MCF 10A (cell line): Measurements from ENCODE around the gene RELL1. TPM values are rescaled to one million over a fixed set of nuclear protein-coding genes. Genes with fewer than 3 reads are reported as not detected.

Experiments
- BruUV-seq: library from RNA; stranded (reverse); fragments of 400-500 nt; replicated peaks from 2 replicates; lab custom pipeline; 2021; lab: Mats Ljungman, UMichigan
- CTCF ChIA-PET: fragments of 300-600 bp; sonication (Branson Sonifier 250); formaldehyde crosslinking; extraction: SDS; loops from one replicate; lab custom pipeline; 2021; ENCODE audit warnings: antibody characterized with exemption, inconsistent platforms; lab: Yijun Ruan, JAX
- POLR2A ChIA-PET: fragments of 300-600, 350-650 bp; sonication (Branson Sonifier 250); formaldehyde crosslinking; extraction: SDS; loops from one replicate; lab custom pipeline; 2020; ENCODE audit warnings: antibody characterized with exemption, inconsistent platforms; lab: Yijun Ruan, JAX
- DNase-seq: peaks from one replicate; pipeline ENCODE4 v3.0.0-alpha.2; 2018; ENCODE audit not compliant: unreplicated experiment
- H3K27ac Mint-ChIP-seq: one replicate; pipeline ENCODE4 v1.8.0; 2022; ENCODE audit warnings: mild to moderate bottlenecking, low read depth, mixed read lengths; ENCODE audit not compliant: unreplicated experiment
- H3K27me3 Mint-ChIP-seq: one replicate; pipeline ENCODE4 v1.8.0; 2022; ENCODE audit warnings: mixed read lengths; ENCODE audit not compliant: insufficient read depth, unreplicated experiment
- H3K36me3 Mint-ChIP-seq: one replicate; pipeline ENCODE4 v1.8.0; 2022; ENCODE audit warnings: mild to moderate bottlenecking, moderate library complexity, mixed read lengths; ENCODE audit not compliant: insufficient read depth, unreplicated experiment
- H3K4me1 Mint-ChIP-seq: one replicate; pipeline ENCODE4 v1.8.0; 2022; ENCODE audit warnings: mixed read lengths; ENCODE audit not compliant: insufficient read depth, unreplicated experiment
- H3K4me3 Mint-ChIP-seq: one replicate; pipeline ENCODE4 v1.8.0; 2022; ENCODE audit warnings: mild to moderate bottlenecking, moderate library complexity, mixed read lengths; ENCODE audit not compliant: unreplicated experiment
- H3K9me3 Mint-ChIP-seq: one replicate; pipeline ENCODE4 v1.8.0; 2022; ENCODE audit warnings: mixed read lengths; ENCODE audit not compliant: unreplicated experiment
- intact Hi-C: fragments of 100-400 bp; cut with micrococcal nuclease; formaldehyde crosslinking; loops from 2 replicates; pipeline ENCODE4 v1.14.1; 2022
- total RNA-seq: library from RNA; stranded (reverse); gene quantifications from 2 replicates; pipeline ENCODE4 v1.2.3, GENCODE V29; 2022
- TF ChIP-seq, protein P1 (sequence below): fragments of 200-600 bp; IDR thresholded peaks from one replicate; pipeline ENCODE4 v1.8.0; 2022; ENCODE audit warnings: antibody characterized with exemption, mild to moderate bottlenecking; ENCODE audit not compliant: unreplicated experiment

Gene RELL1
- total RNA-seq, 1 experiment from 2014 or later: 28.6 TPM

GRCh38 chr4:37664696-37665095, 21.5 kb downstream of the RELL1 start:
- intact Hi-C loops: loop anchor here (5.0 kb wide), 1 partner anchor 62 kb away; no protein-coding TSS in a partner anchor
- TF ChIP-seq, protein P1, sequence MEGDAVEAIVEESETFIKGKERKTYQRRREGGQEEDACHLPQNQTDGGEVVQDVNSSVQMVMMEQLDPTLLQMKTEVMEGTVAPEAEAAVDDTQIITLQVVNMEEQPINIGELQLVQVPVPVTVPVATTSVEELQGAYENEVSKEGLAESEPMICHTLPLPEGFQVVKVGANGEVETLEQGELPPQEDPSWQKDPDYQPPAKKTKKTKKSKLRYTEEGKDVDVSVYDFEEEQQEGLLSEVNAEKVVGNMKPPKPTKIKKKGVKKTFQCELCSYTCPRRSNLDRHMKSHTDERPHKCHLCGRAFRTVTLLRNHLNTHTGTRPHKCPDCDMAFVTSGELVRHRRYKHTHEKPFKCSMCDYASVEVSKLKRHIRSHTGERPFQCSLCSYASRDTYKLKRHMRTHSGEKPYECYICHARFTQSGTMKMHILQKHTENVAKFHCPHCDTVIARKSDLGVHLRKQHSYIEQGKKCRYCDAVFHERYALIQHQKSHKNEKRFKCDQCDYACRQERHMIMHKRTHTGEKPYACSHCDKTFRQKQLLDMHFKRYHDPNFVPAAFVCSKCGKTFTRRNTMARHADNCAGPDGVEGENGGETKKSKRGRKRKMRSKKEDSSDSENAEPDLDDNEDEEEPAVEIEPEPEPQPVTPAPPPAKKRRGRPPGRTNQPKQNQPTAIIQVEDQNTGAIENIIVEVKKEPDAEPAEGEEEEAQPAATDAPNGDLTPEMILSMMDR: no peak
- peaks cover 46% of the 10 kb centered on the region for H3K4me1 Mint-ChIP-seq
- H3K36me3 Mint-ChIP-seq: no peaks in the 10 kb centered on the region
- no peak overlapping the region for H3K4me3 Mint-ChIP-seq
- H3K27me3 Mint-ChIP-seq: no peaks in the 10 kb centered on the region
- no peaks in the 10 kb centered on the region for H3K9me3 Mint-ChIP-seq
- CTCF ChIA-PET: interaction anchor here (0.5 to 1.8 kb wide), 2 partner anchors 10 to 21 kb away, joined by 4 to 5 read pairs; no protein-coding TSS in a partner anchor
- POLR2A ChIA-PET: interaction anchor here (1.0 to 3.1 kb wide), 4 partner anchors 10 to 162 kb away, joined by 3 to 19 read pairs (median 6); no protein-coding TSS in a partner anchor
- no peak for DNase-seq
- BruUV-seq: no TSS peak
- peak overlapping the region; percentile 47 for H3K27ac Mint-ChIP-seq

DNA sequence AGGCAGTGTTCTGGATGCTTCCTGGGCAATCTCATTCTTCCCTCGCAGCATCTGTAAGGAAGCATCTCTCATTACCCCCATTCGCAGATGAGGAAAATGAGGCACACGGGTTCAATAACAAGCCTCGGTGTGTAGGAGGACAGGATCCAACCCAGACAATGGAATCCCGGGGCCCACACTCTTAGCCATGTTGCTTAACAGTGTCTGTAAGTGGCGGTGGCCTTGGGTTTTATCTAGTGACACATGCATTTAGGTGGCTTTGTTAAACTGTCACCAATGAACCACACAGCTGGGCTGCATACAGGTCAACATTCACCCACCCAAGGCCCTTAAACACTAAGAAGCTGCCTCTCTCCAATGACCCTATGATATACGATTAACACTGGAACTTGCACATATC, 22.6 kb downstream of the RELL1 start:
- Mint-ChIP-seq H3K4me1 (peaks cover 46% of the 10 kb centered on the region), H3K9me3 (no peaks in the 10 kb centered on the region), H3K27ac (no peak overlapping the region), H3K4me3 (no peak overlapping the region), H3K36me3 (no peaks in the 10 kb centered on the region), H3K27me3 (no peaks in the 10 kb centered on the region)
- no peak for DNase-seq
- intact Hi-C loops: no loop called here
- no TSS peak for BruUV-seq
- POLR2A ChIA-PET: interaction anchor here (1.0 to 1.5 kb wide), 2 partner anchors 12 to 15 kb away, joined by 4 to 7 read pairs; no protein-coding TSS in a partner anchor
- CTCF ChIA-PET: interaction anchor here (1.0 kb wide), 1 partner anchor 61 kb away, joined by 3 read pairs; no protein-coding TSS in a partner anchor
- TF ChIP-seq, protein P1: no peak

DNA sequence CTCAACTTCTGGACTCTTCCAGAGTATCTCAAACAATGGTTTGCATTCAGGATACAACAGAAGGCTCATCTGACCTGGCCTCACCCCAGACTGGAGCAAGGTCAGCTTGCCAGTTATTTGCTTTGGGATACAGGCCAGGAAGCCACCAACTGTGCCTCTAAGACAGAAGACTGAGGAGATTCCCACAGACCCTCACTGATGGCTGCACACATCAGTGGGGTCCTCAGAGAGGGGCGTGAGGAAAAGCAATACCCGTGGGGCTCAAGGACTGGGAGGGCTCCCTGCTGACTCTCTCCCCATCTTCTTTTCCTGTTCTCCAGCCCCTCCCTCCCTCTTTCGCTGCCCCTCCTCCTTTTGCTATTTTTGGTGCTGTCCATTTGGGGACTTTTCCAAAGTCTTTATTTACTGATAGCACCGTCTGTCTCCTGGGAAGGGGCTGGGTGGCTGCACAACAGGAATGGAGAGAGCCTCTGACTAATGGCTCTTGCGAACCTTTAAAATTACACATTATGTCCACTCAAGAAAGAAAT, 23.2 kb downstream of the RELL1 start:
- TF ChIP-seq, protein P1: no peak
- H3K27ac Mint-ChIP-seq: no peak overlapping the region
- POLR2A ChIA-PET: no interaction called here

GRCh38 chr4:37662251-37662650, 23.9 kb downstream of the RELL1 start:
- no TSS peak for BruUV-seq
- ChIA-PET CTCF (interaction anchor here (0.6 to 0.9 kb wide), 4 partner anchors 72 to 141 kb away, joined by 3 to 5 read pairs (median 4); no protein-coding TSS in a partner anchor), POLR2A (interaction anchor here (0.9 to 1.0 kb wide), 2 partner anchors 14 to 139 kb away, joined by 3 read pairs; no protein-coding TSS in a partner anchor)
- H3K36me3 Mint-ChIP-seq: no peaks in the 10 kb centered on the region
- no peak for DNase-seq
- TF ChIP-seq, protein P1: no peak
- intact Hi-C loops: no loop called here
- no peak overlapping the region for H3K4me3 Mint-ChIP-seq
- peaks cover 2% of the 10 kb centered on the region for H3K9me3 Mint-ChIP-seq
- H3K27ac Mint-ChIP-seq: peak overlapping the region; percentile 73
- no peaks in the 10 kb centered on the region for H3K27me3 Mint-ChIP-seq
- peaks cover 40% of the 10 kb centered on the region for H3K4me1 Mint-ChIP-seq

More for the DNA sequence above, 23.2 kb downstream of the RELL1 start:
- intact Hi-C loops: no loop called here
- no peaks in the 10 kb centered on the region for H3K9me3 Mint-ChIP-seq
- CTCF ChIA-PET: interaction anchor here (0.6 to 1.0 kb wide), 2 partner anchors 60 to 72 kb away, joined by 3 to 4 read pairs; no protein-coding TSS in a partner anchor
- no peak overlapping the region for H3K4me3 Mint-ChIP-seq
- H3K36me3 Mint-ChIP-seq: no peaks in the 10 kb centered on the region
- peaks cover 46% of the 10 kb centered on the region for H3K4me1 Mint-ChIP-seq
- no peak for DNase-seq
- H3K27me3 Mint-ChIP-seq: no peaks in the 10 kb centered on the region
- BruUV-seq: no TSS peak
